HepG2 (cell line): ENCODE data around the gene ANG. TPM values are rescaled to one million over a fixed set of nuclear protein-coding genes. Genes with fewer than 3 reads are reported as not detected.
A peak's percentile ranks its signal among the peaks of the same experiment; 100 is the strongest.

Experiments used
- BATF2 ChIP-seq: sonication (generic); formaldehyde crosslinking; IDR thresholded peaks from 2 replicates; pipeline ENCODE4 v1.8.0; 2022; ENCODE audit warnings: mild to moderate bottlenecking, missing genetic modification reagents, moderate library complexity
- FOXJ3 ChIP-seq: sonication (generic); formaldehyde crosslinking; IDR thresholded peaks from 2 replicates; pipeline ENCODE4 v1.4.0; 2020; ENCODE audit warnings: missing genetic modification reagents, mild to moderate bottlenecking, borderline replicate concordance
- KDM5A ChIP-seq: fragments of 200-600 bp; sonication (generic); IDR thresholded peaks from 2 replicates; pipeline ENCODE4 v1.7.0; 2018; ENCODE audit warnings: antibody characterized with exemption, mild to moderate bottlenecking, low read length, borderline replicate concordance
- SOX13 ChIP-seq, 3 experiments: fragments of 450-650 bp in 1 of 3; sonication (generic) in 1 of 3; formaldehyde crosslinking in 1 of 3; IDR thresholded peaks in 2 of 3; conservative IDR thresholded peaks in 1 of 3; 2 replicates each; pipeline versions ENCODE4 v1.5.0 to v1.6.1; 2016 to 2020; ENCODE audit warnings: antibody characterized with exemption in 1 of 3, mild to moderate bottlenecking in 1 of 3, missing compliant biosample characterization in 1 of 3, missing genetic modification reagents in 1 of 3, moderate library complexity in 1 of 3
- SOX5 ChIP-seq: IDR thresholded peaks from 2 replicates; pipeline ENCODE4 v1.6.1; 2016; ENCODE audit warnings: borderline replicate concordance
- ZBTB43 ChIP-seq: sonication (generic); formaldehyde crosslinking; conservative IDR thresholded peaks from 2 replicates; pipeline ENCODE4 v1.4.0; 2020; ENCODE audit warnings: missing genetic modification reagents
- ZNF12 ChIP-seq: sonication (generic); formaldehyde crosslinking; IDR thresholded peaks from 2 replicates; pipeline ENCODE4 v1.5.0; 2020; ENCODE audit warnings: missing genetic modification reagents
- ZNF280B ChIP-seq: sonication (generic); formaldehyde crosslinking; IDR thresholded peaks from 2 replicates; pipeline ENCODE4 v1.5.0; 2020; ENCODE audit warnings: missing genetic modification reagents, mild to moderate bottlenecking, borderline replicate concordance
- ZNF33B ChIP-seq: sonication (generic); formaldehyde crosslinking; IDR thresholded peaks from 2 replicates; pipeline ENCODE4 v1.5.1; 2020; ENCODE audit warnings: mild to moderate bottlenecking, missing genetic modification reagents
- ZNF704 ChIP-seq: sonication (generic); formaldehyde crosslinking; IDR thresholded peaks from 2 replicates; pipeline ENCODE4 v1.8.1; 2023; ENCODE audit warnings: mild to moderate bottlenecking, inconsistent platforms, moderate library complexity, missing genetic modification reagents, borderline replicate concordance
- polyA plus RNA-seq, 8 experiments: library from polyadenylated mRNA; depleted of rRNA in 3 of 8; stranded (reverse) in 7 of 8; unstranded in 1 of 8; fragments of >200 nt; fragmentation: Illumina TruSeq in 4 of 8; extraction: Trizol in 4 of 8; gene quantifications; 2 replicates each; pipeline versions ENCODE4 v1.2.1 to v1.2.3, GENCODE V29; 2011 to 2016; ENCODE audit warnings: low read depth in 4 of 8, missing spikeins in 1 of 8, mixed read lengths in 1 of 8; ENCODE audit not compliant: insufficient read depth in 1 of 8
- total RNA-seq, 5 experiments: library from RNA; depleted of rRNA; stranded (reverse); fragments of >200 nt; fragmentation: Illumina TruSeq; extraction: Trizol; gene quantifications; 2 replicates each; pipeline ENCODE4 v1.2.3, GENCODE V29; 2016; ENCODE audit warnings: low read depth in 1 of 5
- TF ChIP-seq, protein P1 (sequence below): sonication (generic); formaldehyde crosslinking; IDR thresholded peaks from 2 replicates; pipeline ENCODE4 v1.4.0; 2020; ENCODE audit warnings: low read depth, mild to moderate bottlenecking, missing genetic modification reagents
- TF ChIP-seq, protein P2 (sequence below): sonication (generic); formaldehyde crosslinking; IDR thresholded peaks from 2 replicates; pipeline ENCODE4 v1.5.1; 2020; ENCODE audit warnings: mild to moderate bottlenecking, moderate library complexity, missing genetic modification reagents
- TF ChIP-seq, protein P3 (sequence below): IDR thresholded peaks from 2 replicates; pipeline ENCODE4 v1.6.1; 2018; ENCODE audit warnings: missing genetic modification reagents, mild to moderate bottlenecking, missing compliant biosample characterization

The ANG gene
- total and polyA plus RNA-seq, 2 of the 13 experiments (the other 11 are each of a cell fraction or from before 2014, with no cell fraction given): 83.6 to 401 TPM

GRCh38 chr14:20683125-20683890 is 5.3 kb upstream of the ANG start (continued):
- TF ChIP-seq SOX5: no peak
- no peak for TF ChIP-seq ZNF704 (CRISPR knock-in tag)
- no peak; the same call in 1 of the 2 replicates for TF ChIP-seq KDM5A
- TF ChIP-seq SOX13 (IDR thresholded peaks at IDR 0.05): peak; percentile 69
- TF ChIP-seq SOX13 (CRISPR knock-in tag; conservative IDR thresholded peaks at IDR 0.05 in 1 of 2, IDR thresholded peaks at IDR 0.05 in 1 of 2): peak in 1 of 2 experiments; percentile 33; a peak in 2 of 4 replicates
- 0 out of 2 replicates have a peak, but pooled peaks have one; percentile 1 for TF ChIP-seq BATF2 (CRISPR knock-in tag)
- no peak for TF ChIP-seq ZNF280B
- peak; percentile 68 for TF ChIP-seq FOXJ3 (CRISPR knock-in tag)
- TF ChIP-seq ZNF12: 0 out of 2 replicates have a peak, but pooled peaks have one; percentile 26
- TF ChIP-seq, protein P1, sequence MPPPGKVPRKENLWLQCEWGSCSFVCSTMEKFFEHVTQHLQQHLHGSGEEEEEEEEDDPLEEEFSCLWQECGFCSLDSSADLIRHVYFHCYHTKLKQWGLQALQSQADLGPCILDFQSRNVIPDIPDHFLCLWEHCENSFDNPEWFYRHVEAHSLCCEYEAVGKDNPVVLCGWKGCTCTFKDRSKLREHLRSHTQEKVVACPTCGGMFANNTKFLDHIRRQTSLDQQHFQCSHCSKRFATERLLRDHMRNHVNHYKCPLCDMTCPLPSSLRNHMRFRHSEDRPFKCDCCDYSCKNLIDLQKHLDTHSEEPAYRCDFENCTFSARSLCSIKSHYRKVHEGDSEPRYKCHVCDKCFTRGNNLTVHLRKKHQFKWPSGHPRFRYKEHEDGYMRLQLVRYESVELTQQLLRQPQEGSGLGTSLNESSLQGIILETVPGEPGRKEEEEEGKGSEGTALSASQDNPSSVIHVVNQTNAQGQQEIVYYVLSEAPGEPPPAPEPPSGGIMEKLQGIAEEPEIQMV (CRISPR knock-in tag): no peak
- TF ChIP-seq ZBTB43 (CRISPR knock-in tag): no peak
- TF ChIP-seq, protein P2, sequence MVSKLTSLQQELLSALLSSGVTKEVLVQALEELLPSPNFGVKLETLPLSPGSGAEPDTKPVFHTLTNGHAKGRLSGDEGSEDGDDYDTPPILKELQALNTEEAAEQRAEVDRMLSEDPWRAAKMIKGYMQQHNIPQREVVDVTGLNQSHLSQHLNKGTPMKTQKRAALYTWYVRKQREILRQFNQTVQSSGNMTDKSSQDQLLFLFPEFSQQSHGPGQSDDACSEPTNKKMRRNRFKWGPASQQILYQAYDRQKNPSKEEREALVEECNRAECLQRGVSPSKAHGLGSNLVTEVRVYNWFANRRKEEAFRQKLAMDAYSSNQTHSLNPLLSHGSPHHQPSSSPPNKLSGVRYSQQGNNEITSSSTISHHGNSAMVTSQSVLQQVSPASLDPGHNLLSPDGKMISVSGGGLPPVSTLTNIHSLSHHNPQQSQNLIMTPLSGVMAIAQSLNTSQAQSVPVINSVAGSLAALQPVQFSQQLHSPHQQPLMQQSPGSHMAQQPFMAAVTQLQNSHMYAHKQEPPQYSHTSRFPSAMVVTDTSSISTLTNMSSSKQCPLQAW (CRISPR knock-in tag): no peak
- TF ChIP-seq ZNF33B (CRISPR knock-in tag): no peak; the same call in 1 of the 2 replicates
- TF ChIP-seq, protein P3, sequence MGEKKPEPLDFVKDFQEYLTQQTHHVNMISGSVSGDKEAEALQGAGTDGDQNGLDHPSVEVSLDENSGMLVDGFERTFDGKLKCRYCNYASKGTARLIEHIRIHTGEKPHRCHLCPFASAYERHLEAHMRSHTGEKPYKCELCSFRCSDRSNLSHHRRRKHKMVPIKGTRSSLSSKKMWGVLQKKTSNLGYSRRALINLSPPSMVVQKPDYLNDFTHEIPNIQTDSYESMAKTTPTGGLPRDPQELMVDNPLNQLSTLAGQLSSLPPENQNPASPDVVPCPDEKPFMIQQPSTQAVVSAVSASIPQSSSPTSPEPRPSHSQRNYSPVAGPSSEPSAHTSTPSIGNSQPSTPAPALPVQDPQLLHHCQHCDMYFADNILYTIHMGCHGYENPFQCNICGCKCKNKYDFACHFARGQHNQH: peak; percentile 47; the same call in 1 of the 2 replicates
